ENCODE data around the gene NAB1. TPM values are rescaled to one million over a fixed set of nuclear protein-coding genes. Genes with fewer than 3 reads are reported as not detected.

Gene NAB1
- total and polyA plus RNA-seq, 7 donors: 2.6 to 16.9 (median 7.2) TPM

DNA sequence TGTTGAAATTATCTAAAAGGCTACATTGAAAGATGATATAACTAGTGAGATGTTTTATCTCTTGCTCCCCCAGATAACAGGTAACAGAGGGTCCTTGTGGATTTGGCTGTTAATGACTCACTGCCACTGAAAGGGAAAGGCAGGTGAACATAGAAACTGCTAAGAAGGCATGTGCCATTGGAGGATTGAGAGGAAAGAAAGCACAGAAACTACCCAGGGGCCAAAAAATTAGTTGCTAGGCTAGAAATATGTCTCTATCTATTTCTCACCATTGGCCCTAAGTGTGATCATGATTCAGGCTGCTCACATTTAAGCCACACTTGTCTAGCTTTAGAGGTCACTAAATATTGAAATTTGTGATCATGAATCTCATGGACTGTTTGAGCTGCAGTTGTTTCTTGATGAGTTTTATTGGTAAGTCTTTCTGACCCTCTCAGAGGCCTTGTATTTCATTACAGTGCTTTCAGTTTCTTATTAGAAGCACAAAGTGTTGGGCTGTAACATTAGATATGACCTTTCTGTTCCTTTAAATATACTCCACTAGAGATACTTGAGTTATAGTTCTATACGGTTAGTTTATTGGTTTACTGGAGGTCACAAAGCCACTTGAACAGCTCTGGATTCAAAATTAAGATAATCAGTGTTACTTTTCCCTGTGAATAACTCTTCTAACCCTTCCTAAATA is 26.2 kb downstream of the NAB1 start:
- peaks cover 0 to 50% of the 10 kb centered on the region in 2 donors for H3K36me3 ChIP-seq (ENCODE audit: insufficient read depth in 1 of 2, low read depth in 1 of 2)
- peaks cover 10% of the 10 kb centered on the region for H3K4me1 ChIP-seq
- DNase-seq: no peak
- H3K27me3 ChIP-seq (ENCODE audit: insufficient read depth in 3 of 3, low read length in 2 of 3): no peaks in the 10 kb centered on the region
- no peak overlapping the region for H3K4me3 ChIP-seq
- intact Hi-C loops (cut with DNase I): no loop called here
- WGBS, 3 donors: 23 to 29% (median 23%) methylated on average over 1 of the region's 1 CpG
- TF ChIP-seq, protein P1, sequence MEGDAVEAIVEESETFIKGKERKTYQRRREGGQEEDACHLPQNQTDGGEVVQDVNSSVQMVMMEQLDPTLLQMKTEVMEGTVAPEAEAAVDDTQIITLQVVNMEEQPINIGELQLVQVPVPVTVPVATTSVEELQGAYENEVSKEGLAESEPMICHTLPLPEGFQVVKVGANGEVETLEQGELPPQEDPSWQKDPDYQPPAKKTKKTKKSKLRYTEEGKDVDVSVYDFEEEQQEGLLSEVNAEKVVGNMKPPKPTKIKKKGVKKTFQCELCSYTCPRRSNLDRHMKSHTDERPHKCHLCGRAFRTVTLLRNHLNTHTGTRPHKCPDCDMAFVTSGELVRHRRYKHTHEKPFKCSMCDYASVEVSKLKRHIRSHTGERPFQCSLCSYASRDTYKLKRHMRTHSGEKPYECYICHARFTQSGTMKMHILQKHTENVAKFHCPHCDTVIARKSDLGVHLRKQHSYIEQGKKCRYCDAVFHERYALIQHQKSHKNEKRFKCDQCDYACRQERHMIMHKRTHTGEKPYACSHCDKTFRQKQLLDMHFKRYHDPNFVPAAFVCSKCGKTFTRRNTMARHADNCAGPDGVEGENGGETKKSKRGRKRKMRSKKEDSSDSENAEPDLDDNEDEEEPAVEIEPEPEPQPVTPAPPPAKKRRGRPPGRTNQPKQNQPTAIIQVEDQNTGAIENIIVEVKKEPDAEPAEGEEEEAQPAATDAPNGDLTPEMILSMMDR (IDR thresholded peaks at IDR 0.05): no peak
- no peak overlapping the region for H3K27ac ChIP-seq
- no peak for ATAC-seq
- no peaks in the 10 kb centered on the region for H3K9me3 ChIP-seq

DNA sequence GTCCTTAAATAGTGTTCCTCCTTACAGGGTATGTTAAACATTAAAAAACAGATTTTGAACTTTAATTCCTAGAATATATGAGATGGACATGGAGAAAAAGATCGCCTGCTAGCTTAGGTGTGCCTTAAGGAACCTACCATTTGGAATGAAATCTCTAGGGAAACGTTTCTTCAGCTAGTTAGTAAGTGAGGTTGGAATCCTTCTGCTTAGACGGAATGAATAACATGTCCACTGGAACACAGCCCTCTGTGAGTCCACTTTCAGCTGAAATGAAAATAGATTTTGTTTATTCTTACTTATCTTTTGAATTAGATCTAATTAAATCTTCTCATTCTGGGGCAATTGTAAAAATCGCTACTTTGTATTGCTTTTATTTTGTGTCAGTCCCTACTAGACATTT is 28.4 kb downstream of the NAB1 start:
- intact Hi-C loops (cut with DNase I): no loop called here

DNA sequence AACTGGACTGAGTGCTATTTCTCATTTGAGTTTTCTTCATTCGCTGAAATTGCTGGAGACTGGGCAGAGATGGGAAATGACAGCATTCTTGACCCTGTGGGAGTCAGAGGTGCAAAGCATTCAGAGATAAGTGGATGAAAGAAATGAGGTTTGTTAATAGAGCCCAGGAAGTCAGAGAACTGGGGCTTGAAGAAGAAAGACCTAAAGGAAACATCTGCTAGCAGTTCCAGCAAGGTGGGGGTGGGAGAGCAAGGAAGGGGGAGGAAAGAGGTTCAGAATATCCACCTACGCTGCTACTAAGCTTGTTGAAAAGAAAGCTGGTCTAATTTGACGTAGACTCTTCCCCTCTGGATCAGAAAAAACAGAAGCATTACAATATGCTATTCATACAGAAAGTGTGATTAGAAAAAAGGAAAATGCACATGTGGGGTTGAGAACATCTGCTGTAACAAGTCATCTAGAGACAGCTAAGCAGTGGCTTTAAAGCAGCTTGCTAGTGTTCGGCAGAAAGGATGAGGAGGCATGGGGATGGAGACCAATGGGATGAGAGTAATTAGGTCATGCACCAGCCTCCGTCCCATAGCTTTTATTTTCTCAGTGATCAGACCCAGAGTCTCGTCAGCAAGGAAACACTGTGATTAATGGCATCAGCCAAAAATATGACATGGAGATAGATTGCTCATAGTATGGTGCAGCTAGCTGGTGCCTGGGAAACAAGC is 29.7 kb downstream of the NAB1 start:
- DNase-seq (no peak), ATAC-seq (no peak)
- Histone ChIP-seq H3K27me3 (ENCODE audit: insufficient read depth in 3 of 3, low read length in 2 of 3) (no peaks in the 10 kb centered on the region), H3K27ac (no peak overlapping the region), H3K9me3 (no peaks in the 10 kb centered on the region), H3K36me3 (ENCODE audit: insufficient read depth in 1 of 2, low read depth in 1 of 2) (peaks cover 0 to 16% of the 10 kb centered on the region in 2 donors), H3K4me1 (peaks cover 10% of the 10 kb centered on the region), H3K4me3 (no peak overlapping the region)
- intact Hi-C loops (cut with DNase I): no loop called here
- WGBS, 3 donors: 47 to 54% (median 53%) methylated on average over 6 of the region's 6 CpGs
- TF ChIP-seq, protein P1 (IDR thresholded peaks at IDR 0.05): no peak

More for the DNA sequence above, 28.4 kb downstream of the NAB1 start:
- no peak overlapping the region for H3K27ac ChIP-seq
- TF ChIP-seq, protein P1 (IDR thresholded peaks at IDR 0.05): no peak
- H3K36me3 ChIP-seq (ENCODE audit: insufficient read depth in 1 of 2, low read depth in 1 of 2): peaks cover 0 to 29% of the 10 kb centered on the region in 2 donors
- 68 to 81% (median 81%) methylated on average over 4 of the region's 4 CpGs for WGBS, 3 donors
- H3K9me3 ChIP-seq: no peaks in the 10 kb centered on the region
- DNase-seq: no peak
- no peaks in the 10 kb centered on the region for H3K27me3 ChIP-seq (ENCODE audit: insufficient read depth in 3 of 3, low read length in 2 of 3)
- ATAC-seq: no peak
- peaks cover 10% of the 10 kb centered on the region for H3K4me1 ChIP-seq
- H3K4me3 ChIP-seq: no peak overlapping the region

DNA sequence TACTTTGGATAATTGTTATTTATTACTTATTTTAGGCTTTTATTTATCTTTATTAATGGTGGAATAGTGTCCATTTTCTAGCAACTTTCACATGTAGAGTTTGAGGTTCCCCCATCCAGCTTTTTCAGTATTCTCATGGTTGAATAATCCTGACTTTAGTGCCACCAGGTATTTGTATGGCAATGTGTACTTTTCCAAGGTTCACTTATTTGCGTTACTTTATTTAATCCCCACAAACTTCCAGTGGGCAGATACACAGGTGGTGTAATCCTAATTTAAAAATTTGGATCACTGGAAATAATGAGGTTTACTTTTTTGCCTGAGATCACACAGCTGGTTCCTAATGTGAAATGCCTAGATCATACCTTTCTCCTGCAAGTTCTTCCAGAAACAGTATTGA is 30.5 kb downstream of the NAB1 start:
- Histone ChIP-seq H3K27me3 (ENCODE audit: insufficient read depth in 3 of 3, low read length in 2 of 3) (no peaks in the 10 kb centered on the region), H3K9me3 (no peaks in the 10 kb centered on the region), H3K36me3 (ENCODE audit: insufficient read depth in 1 of 2, low read depth in 1 of 2) (peaks cover 0 to 8% of the 10 kb centered on the region in 2 donors), H3K4me1 (peaks cover 10% of the 10 kb centered on the region), H3K4me3 (no peak overlapping the region), H3K27ac (no peak overlapping the region)
- TF ChIP-seq, protein P1 (IDR thresholded peaks at IDR 0.05): no peak
- no peak for ATAC-seq
- WGBS, 3 donors: 88 to 94% (median 94%) methylated on average over 1 of the region's 1 CpG
- intact Hi-C loops (cut with DNase I): no loop called here
- DNase-seq: no peak
